K562 (cell line): Measurements from ENCODE around the gene MRPL4. TPM values are rescaled to one million over a fixed set of nuclear protein-coding genes. Genes with fewer than 3 reads are reported as not detected.

Experiments used
- ARHGAP35 ChIP-seq: fragments of 450-650 bp; IDR thresholded peaks from 2 replicates; pipeline ENCODE4 v1.6.1; 2018; ENCODE audit not compliant: partially characterized antibody
- BCOR ChIP-seq: fragments of 450-650 bp; IDR thresholded peaks from 2 replicates; pipeline ENCODE4 v1.6.1; 2016
- CEBPZ ChIP-seq: fragments of 150-350 bp; IDR thresholded peaks from 2 replicates; pipeline ENCODE4 v1.6.1; 2014; ENCODE audit warnings: low read depth, mild to moderate bottlenecking, low read length, borderline replicate concordance
- HIVEP1 ChIP-seq: fragments of 250-450 bp; sonication (Bioruptor Pico); IDR thresholded peaks from 2 replicates; pipeline ENCODE4 v1.4.0; 2020; ENCODE audit warnings: mild to moderate bottlenecking
- HOMEZ ChIP-seq: fragments of 250-450 bp; sonication (Bioruptor Pico); IDR thresholded peaks from 2 replicates; pipeline ENCODE4 v1.4.0; 2020; ENCODE audit warnings: mild to moderate bottlenecking, moderate library complexity
- KAT7 ChIP-seq: sonication (generic); formaldehyde crosslinking; IDR thresholded peaks from 2 replicates; pipeline ENCODE4 v1.8.0; 2022; ENCODE audit warnings: missing genetic modification reagents, mild to moderate bottlenecking, borderline replicate concordance
- NCOA1 ChIP-seq: fragments of 450-650 bp; IDR thresholded peaks from 2 replicates; pipeline ENCODE4 v1.6.1; 2016; ENCODE audit warnings: low read depth
- TSHZ1 ChIP-seq: fragments of 250-450 bp; sonication (Bioruptor Pico); IDR thresholded peaks from 2 replicates; pipeline ENCODE4 v1.4.0; 2020; ENCODE audit warnings: mild to moderate bottlenecking, moderate library complexity
- ZEB2 ChIP-seq: fragments of 450-650 bp; IDR thresholded peaks from 2 replicates; pipeline ENCODE4 v1.6.1; 2016
- ZMIZ1 ChIP-seq, 2 experiments: fragments of 150-350 bp in 1 of 2; IDR thresholded peaks; 2 replicates each; pipeline ENCODE4 v1.6.1; 2012 to 2016; ENCODE audit warnings: low read depth in 2 of 2, low read length in 2 of 2, mild to moderate bottlenecking in 1 of 2, moderate library complexity in 1 of 2
- ZNF583 ChIP-seq: fragments of 250-450 bp; sonication (Bioruptor Pico); IDR thresholded peaks from 2 replicates; pipeline ENCODE4 v1.4.0; 2020
- ZNF785 ChIP-seq: fragments of 250-450 bp; sonication (Bioruptor Pico); IDR thresholded peaks from 2 replicates; pipeline ENCODE4 v1.4.0; 2020; ENCODE audit warnings: mild to moderate bottlenecking
- polyA plus RNA-seq, 8 experiments: library from polyadenylated mRNA; depleted of rRNA in 4 of 8; stranded (reverse) in 5 of 8; unstranded in 3 of 8; fragments of >200 nt; fragmentation: Nextera tagmentation in 2 of 8; fragmentation: Illumina TruSeq in 1 of 8; extraction: Ambion mirVana in 2 of 8; extraction: Trizol in 1 of 8; gene quantifications; 2 replicates each; pipeline versions ENCODE4 v1.2.1 to v1.2.3, GENCODE V29; 2011 to 2014; ENCODE audit warnings: inconsistent platforms in 1 of 8, missing spikeins in 1 of 8
- total RNA-seq, 7 experiments: library from RNA; depleted of rRNA in 6 of 7; stranded (reverse); fragments of >200 nt in 6 of 7; fragmentation: Illumina TruSeq in 2 of 7; extraction: Trizol in 2 of 7; gene quantifications; 2 replicates each; pipeline versions ENCODE4 v1.2.1 to v1.2.3, GENCODE V29; 2011 to 2021; ENCODE audit warnings: low replicate concordance in 1 of 7

MRPL4 gene
- total and polyA plus RNA-seq, 9 of the 15 experiments (the other 6 are each of a cell fraction or from before 2014, with no cell fraction given): 1.4 to 239 (median 64.9) TPM

GRCh38 chr19:10286803-10287737 lies 35.1 kb downstream of the MRPL4 start, which contains the start of gene ICAM4 (continued):
- TF ChIP-seq TSHZ1 (CRISPR knock-in tag) (no peak), NCOA1 (no peak; the same call in 1 of the 2 replicates), ZNF583 (CRISPR knock-in tag) (peak; percentile 15; the same call in 1 of the 2 replicates), CEBPZ (no peak), ZNF785 (no peak), ARHGAP35 (no peak), ZMIZ1 (IDR thresholded peaks at IDR 0.05; ENCODE audit: low read depth in 2 of 2, low read length in 2 of 2) (no peak), HOMEZ (no peak), HIVEP1 (CRISPR knock-in tag) (no peak), BCOR (peak; percentile 56; the same call in 1 of the 2 replicates), ZEB2 (no peak), KAT7 (CRISPR knock-in tag) (no peak)
